B cell (primary cell): ENCODE measurements around the gene TMEM38B.

Experiments used
- CTCF ChIP-seq: fragments of 200-600 bp; IDR thresholded peaks from one replicate; pipeline ENCODE4 v1.8.0; 2022; ENCODE audit warnings: antibody characterized with exemption, mild to moderate bottlenecking
- EZH2 ChIP-seq: IDR thresholded peaks from 2 replicates; pipeline ENCODE4 v1.6.1; 2012; ENCODE audit warnings: borderline replicate concordance, low read depth, mild to moderate bottlenecking, moderate library complexity, low read length; ENCODE audit not compliant: insufficient read depth, poor library complexity, severe bottlenecking

GRCh38 chr9:105667867-105668266 lies 26.5 kb upstream of the TMEM38B start:
- TF ChIP-seq CTCF: no peak
- TF ChIP-seq EZH2: no peak
